NCI-H748 (cell line): Measurements from ENCODE around the gene C1orf74.

Experiments used
- DNase-seq: peaks from one replicate; lab custom pipeline; 2025; ENCODE audit not compliant: unreplicated experiment; lab: John Stamatoyannopoulos, UW

Gene C1orf74

DNA sequence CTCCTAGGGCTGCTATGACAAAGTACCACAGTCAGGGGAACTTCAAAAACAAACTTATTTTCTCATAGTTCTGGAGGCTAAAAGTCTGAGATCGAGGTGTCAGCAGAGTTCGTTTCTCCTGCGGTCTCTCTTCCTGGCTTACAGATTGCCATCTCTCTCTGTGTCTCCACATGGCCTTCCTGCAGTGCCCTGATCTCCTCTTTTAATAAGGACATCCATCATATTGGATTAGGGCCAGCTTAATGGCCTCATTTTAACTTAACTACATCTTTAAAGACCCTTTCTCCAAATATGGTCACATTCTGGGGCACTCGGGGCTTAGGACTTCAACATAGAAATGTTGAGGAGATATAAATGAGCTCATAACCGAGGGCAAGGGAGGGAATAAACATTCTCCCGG lies 12.2 kb downstream of the C1orf74 start:
- DNase-seq: no peak

DNA sequence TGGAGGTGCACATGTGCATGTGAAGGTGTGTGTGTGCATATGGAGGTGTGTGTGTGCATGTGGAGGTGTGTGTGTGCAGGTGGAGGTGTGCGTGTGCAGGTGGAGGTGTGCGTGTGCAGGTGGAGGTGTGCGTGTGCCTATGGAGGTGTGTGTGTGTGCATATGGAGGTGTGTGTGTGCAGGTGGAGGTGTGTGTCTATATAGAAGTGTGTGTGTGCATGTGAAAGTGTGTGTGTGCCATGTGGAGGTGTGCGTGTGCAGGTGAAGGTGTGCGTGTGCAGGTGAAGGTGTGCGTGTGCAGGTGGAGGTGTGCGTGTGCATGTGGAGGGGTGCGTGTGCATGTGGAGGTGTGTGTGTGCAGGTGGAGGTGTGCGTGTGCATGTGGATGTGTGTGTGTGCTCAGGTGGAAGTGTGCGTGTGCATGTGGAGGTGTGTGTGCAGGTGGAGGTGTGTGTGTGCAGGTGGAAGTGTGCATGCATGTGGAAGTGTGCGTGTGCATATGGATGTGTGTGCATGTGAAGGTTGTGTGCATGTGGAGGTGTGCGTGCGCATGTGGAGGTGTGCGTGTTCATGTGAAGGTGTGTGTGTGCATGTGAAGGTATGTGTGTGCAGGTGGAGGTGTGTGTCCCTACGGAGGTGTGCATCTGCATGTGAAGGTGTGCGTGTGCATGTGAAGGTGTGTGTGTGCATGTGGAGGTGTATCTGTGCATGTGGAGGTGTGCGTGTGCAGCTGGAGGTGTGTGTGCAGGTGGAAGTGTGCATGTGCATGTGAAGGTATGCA lies 13.5 kb downstream of the C1orf74 start:
- DNase-seq: no peak

DNA sequence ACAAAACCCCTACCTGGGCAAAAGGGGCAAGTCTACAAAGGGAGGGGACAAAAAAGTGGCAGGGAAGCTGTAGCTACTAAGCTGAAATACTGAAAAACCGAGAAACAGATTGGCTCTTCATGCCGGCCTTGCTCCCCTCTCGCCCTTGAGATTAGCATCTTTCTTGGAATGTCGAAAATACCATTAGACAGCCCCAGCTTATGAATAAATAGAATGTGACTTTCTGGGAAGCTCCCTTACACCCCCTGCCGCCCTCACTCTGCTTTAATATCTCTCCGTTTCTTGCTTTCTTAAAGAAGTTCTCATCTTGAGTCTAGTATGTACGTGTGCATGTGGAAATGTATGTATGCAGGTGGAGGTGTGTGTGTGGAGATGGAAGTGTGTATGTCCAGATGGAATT lies 14.4 kb downstream of the C1orf74 start:
- DNase-seq: no peak

DNA sequence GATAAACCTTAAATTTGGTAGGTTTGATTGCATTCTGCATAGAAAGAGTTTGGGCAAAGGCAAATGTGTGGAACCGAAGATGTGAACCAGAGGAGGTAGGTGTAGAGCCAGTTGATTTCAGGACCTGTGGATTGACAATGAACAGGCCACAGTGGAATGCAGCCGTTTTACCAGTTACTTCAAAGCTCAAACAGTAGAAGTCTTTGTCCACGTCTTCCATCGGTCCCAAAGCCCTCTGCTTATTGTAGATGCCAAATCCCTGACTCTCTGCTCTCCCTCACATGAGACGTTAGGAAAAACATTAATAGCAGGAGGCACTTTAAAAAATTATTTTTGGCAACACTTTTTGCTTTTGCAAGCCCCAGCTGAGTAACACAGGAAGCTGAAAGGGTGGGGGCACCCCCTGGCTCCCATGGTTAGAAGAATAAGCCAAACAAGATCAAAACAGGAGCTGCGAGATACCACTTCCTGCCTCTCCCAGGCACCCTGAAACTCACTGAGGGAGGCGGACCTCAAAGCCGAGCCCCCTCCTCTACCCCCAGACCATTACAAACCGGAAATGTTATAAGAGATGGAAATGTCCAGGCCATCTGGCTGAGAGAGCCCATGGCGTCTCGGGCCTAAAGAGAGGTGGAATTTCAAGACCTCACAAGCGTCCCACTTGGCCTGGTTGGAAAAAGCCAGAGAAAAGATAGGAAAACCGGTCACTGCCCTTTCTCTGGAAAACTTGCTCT lies 15.0 kb downstream of the C1orf74 start:
- no peak for DNase-seq

DNA sequence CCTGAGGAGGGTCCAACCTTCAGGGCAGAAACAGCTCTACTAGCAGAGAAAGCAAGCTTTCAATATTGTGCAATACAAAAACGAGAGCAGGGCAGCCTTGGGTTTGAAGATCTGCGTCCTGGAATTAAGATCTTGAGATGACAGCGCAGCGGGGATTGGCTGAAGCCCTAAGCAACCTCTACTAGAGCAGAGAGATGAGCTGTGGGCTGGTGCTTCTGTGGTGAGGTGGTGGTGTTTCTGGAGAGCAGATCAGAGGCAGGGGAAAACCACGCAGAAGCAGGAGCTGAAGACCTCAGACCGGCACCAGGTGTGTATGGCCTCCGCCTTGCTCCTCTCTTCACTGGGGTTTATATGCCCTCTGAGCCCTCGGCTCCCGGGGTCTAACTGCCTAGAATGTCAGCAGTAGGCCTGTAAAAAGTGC lies 16.0 kb downstream of the C1orf74 start:
- no peak for DNase-seq

DNA sequence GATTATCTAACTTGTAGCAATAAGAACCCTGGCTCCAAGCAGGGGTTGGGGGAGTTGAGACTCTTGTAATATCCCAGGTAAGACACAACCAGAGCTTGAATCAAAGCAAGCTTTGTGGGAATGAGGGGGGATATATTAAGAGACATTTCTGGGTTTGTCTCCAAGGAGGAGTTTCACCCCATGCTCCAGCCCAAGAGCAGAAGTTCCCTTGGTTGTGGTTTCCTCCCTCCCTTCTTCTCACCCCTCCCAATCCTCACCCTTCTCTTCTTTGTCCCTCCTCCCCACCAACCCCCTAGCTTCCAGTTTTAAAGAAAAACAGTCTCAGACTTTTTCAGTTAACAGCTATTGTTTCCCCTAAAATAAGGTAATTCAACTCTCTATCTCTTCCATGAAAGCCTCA lies 16.7 kb downstream of the C1orf74 start:
- no peak for DNase-seq

GRCh38 chr1:209767096-209767495 lies 17.3 kb downstream of the C1orf74 start:
- DNase-seq: no peak

- no peak for DNase-seq
Observed at GRCh38 chr1:209766051-209766450, 18.3 kb downstream of the C1orf74 start.

DNA sequence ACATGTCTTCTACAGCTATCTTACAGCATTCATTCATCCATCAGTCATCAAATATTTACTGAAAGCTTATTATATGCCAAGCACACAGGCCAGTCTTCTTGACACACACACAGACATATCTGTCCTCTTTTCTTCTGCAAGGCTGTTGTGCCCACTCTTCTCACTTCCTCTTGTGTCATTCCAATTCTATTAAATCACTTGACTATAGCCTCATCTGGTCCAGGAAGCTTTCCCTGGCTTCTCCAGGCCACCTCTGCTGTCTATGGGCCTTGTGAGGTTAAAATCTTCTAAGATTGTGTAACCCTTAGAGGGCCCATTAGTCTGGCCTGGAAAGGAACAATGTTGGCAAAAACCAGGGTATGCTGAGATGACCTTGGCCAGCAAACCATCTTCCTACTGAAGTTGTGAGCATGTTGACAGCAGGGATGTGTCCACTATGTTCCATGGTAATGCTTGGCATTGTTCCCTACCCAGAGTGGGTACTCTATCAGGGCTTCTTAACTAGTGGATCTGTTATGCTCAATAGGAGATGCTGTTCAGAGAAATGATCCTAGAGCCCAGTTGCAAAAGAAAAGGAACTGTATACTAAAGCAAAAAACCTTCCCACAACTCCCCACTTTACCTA lies 23.2 kb downstream of the C1orf74 start:
- no peak for DNase-seq

GRCh38 chr1:209759829-209760359 lies 24.5 kb downstream of the C1orf74 start:
- no peak for DNase-seq

- no peak for DNase-seq
Observed at GRCh38 chr1:209758400-209758799, 26.0 kb downstream of the C1orf74 start.

- no peak for DNase-seq
Observed at GRCh38 chr1:209756615-209757445, 27.5 kb downstream of the C1orf74 start.

GRCh38 chr1:209755926-209756614 lies 28.3 kb downstream of the C1orf74 start, which contains the start of gene TRAF3IP3:
Gene TRAF3IP3 (plus strand): TSS chr1:209756053. CDS start chr1:209760040, 3,987 bp downstream.
- no peak for DNase-seq

GRCh38 chr1:209755256-209755655 lies 29.1 kb downstream of the C1orf74 start:
- DNase-seq: no peak

DNA sequence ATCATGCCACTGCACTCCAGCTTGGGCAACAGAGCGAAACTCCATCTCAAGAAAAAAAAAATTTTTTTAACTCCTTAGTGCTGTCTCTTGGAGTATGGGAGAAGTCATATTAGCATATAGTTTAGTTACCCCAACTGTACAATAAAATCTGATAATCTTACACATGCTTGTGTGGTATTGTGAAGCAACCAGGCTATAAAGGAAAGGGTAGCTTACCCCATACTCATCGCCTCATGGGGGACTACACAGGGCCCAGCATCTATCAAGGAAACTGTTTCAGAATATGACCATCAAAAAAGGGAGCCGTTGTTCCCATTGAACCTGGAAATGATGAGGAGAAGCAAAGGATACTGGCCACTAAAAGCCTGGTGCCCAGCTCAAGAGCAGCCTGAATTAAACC lies 31.5 kb downstream of the C1orf74 start:
- no peak for DNase-seq

DNA sequence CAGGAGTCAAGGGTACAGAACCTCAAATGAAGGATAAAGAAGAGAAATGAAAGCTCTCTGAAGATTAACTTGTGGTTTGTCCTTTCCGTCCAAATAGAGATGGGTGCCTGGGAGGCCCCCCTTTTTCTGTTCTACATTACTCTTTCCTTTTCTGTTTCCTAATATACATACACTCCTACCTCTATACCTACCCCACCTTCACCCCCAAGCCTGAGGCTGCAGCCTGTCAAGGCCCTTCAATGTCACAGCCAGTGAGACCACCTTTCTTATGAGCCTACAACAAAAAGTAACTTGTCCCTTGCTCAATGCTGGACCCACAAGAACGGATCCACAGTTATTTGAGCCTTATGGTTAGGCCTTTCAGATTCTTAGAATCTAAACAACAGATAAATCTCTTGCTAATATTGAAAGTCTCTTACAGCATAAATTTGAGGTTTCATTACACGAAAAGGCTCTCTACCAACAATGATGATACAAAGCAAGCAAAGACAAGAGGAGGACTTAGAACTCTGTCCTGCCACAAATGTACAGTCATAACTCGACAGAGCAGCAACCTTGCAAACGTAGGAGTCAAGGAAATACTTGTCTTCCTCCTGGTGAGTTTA lies 32.6 kb downstream of the C1orf74 start:
- DNase-seq: no peak

DNA sequence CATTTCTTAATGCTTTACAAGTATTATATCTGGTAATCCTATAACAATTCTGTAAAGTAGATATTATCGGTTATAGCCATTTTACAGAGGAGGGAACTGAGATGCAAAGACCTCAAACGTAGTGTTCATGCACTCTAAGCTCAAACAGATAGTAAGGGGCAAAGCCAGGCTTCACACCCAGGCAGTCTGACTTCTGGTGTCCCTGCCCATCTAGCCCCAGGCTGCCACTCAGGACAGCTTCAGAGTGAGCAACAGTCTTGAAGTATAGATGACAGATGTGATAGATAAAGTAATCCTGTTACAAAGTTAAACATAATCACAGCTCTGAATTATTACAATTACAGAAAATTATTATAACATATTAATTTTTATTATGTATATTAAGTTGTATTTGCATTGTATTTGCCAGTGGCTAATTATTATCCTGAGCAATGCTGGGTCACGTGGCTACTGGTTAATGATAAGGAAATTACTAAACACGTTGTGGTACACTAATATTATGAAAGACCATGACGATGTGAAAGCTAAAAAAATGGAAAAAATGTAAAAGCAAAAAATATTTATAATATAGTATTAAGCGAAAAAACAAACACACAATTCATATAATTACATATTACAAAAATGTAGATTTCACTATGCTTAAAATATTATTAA lies 34.6 kb downstream of the C1orf74 start:
- no peak for DNase-seq

DNA sequence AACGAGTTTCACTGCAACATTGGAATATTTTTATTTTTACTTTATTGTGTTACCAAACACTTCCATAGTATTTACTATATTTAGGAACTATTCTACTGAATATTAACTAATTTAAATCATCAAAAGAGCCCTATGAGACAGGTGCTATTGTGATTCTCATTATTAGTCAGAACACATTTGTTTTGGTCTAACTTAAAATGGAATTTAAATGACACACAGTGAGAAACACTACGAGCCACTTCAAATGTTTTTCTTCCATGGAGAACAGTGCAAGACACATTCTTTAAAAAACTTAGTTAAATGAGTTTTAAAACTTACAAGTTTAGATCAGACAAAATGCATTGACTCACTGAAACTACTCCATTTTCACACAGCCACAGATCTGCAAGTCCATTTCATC lies 35.2 kb downstream of the C1orf74 start:
- no peak for DNase-seq

- DNase-seq: no peak
Observed at GRCh38 chr1:209748620-209749019, 35.7 kb downstream of the C1orf74 start.
